Loucy (cell line): ENCODE data around the gene SUZ12.
"Not testable (repeated sequence)": the region's sequence is repeated elsewhere in the genome, so short reads cannot be mapped to it uniquely, and the experiment has no call there.

ENCODE experiments used
- EZH2phosphoT487 ChIP-seq: fragments of 200-600 bp; IDR thresholded peaks from 2 replicates; pipeline ENCODE4 v1.6.1; 2018; ENCODE audit warnings: antibody characterized with exemption, mild to moderate bottlenecking, moderate library complexity, borderline replicate concordance
- TF ChIP-seq, protein P1 (sequence below): fragments of 200-600 bp; sonication (generic); conservative IDR thresholded peaks from 2 replicates; pipeline ENCODE4 v1.5.1; 2014; ENCODE audit warnings: mild to moderate bottlenecking, antibody characterized with exemption, low read length

DNA sequence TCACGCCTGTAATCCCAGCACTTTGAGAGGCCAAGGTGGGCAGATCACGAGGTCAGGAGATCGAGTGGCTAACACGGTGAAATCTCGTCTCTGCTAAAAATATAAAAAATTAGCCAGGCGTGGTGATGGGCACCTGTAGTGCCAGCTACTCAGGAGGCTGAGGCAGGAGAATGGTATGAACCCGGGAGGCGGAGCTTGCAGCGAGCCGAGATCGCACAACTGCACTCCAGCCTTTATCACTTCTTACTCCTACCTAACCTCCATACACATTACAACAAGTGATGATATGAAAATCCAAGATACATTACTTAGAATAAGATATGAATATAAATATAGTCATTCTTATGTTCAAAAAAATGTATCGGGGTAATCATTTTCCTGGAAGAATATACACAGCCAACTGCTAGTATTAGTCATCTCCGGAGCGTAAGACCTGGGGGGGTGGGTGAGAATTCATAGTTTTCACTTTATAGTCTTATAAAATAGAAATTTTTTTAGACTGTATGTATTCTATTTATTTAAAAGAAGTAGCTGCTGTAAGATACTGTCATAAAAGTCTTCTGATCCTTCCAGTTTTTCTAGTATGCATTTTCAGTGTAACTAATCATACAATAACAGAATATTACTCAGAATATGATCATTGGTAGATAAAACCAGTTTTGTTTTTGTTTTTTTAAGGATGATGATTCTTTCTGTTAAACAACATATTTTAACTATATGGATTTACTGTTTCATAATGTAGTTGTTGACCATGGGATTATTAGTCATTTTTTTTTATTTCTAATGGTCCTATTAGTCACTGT, 37.7 kb downstream of the SUZ12 start:
- TF ChIP-seq, protein P1, sequence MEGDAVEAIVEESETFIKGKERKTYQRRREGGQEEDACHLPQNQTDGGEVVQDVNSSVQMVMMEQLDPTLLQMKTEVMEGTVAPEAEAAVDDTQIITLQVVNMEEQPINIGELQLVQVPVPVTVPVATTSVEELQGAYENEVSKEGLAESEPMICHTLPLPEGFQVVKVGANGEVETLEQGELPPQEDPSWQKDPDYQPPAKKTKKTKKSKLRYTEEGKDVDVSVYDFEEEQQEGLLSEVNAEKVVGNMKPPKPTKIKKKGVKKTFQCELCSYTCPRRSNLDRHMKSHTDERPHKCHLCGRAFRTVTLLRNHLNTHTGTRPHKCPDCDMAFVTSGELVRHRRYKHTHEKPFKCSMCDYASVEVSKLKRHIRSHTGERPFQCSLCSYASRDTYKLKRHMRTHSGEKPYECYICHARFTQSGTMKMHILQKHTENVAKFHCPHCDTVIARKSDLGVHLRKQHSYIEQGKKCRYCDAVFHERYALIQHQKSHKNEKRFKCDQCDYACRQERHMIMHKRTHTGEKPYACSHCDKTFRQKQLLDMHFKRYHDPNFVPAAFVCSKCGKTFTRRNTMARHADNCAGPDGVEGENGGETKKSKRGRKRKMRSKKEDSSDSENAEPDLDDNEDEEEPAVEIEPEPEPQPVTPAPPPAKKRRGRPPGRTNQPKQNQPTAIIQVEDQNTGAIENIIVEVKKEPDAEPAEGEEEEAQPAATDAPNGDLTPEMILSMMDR = not testable (repeated sequence)
- not testable (repeated sequence) for TF ChIP-seq EZH2phosphoT487
